ENCODE data around the gene RARRES1.

- no peak for TF ChIP-seq CTCF (IDR thresholded peaks at IDR 0.05; ENCODE audit: poor library complexity)
- TF ChIP-seq EZH2 (IDR thresholded peaks at IDR 0.05; ENCODE audit: borderline replicate concordance), result no peak
- no peak for TF ChIP-seq EZH2phosphoT487 (IDR thresholded peaks at IDR 0.05; ENCODE audit: low read depth, severe bottlenecking, unreplicated experiment)
Observed at GRCh38 chr3:158751316-158751715, 19.1 kb upstream of the RARRES1 start.

Measured in hepatocyte (in vitro differentiated cells).